Right lobe of liver (tissue), 4 donors: ENCODE data around the gene MIDN.

ENCODE experiments used
- CTCF ChIP-seq, 4 donors: fragments of 200-600 bp in 3 of 4; fragments of 450-650 bp in 1 of 4; IDR thresholded peaks; one replicate each; pipeline versions ENCODE4 v1.5.1 to v1.8.0; 2016 to 2022; ENCODE audit warnings: antibody characterized with exemption in 4 of 4, mild to moderate bottlenecking in 2 of 4
- POLR2A ChIP-seq: fragments of 450-650 bp; IDR thresholded peaks from one replicate; pipeline ENCODE4 v1.6.1; 2017; ENCODE audit warnings: antibody characterized with exemption, mild to moderate bottlenecking
- donor health status: DM: no; HTN: no; CAD: no.
- donor health status: DM: no; HTN: no; CAD: no.
- donor health status: DM: no; HTN: yes; CAD: no.

- TF ChIP-seq CTCF (IDR thresholded peaks at IDR 0.05) (no peak), POLR2A (no peak)
These were observed 38.2 kb upstream of the MIDN start for GRCh38 chr19:1210227-1210538.
